Neuronal stem cell (in vitro differentiated cells): ENCODE data around the gene FIGN.

Experiments
- DNase-seq: peaks from one replicate; pipeline ENCODE4 v3.0.0-alpha.2; 2013; ENCODE audit warnings: low spot score
- H2AFZ ChIP-seq: one replicate; pipeline ENCODE4 v1.6.1; 2013; ENCODE audit warnings: mild to moderate bottlenecking, low read length, inconsistent platforms
- H2AK5ac ChIP-seq: 2 replicates; pipeline ENCODE4 v1.6.1; 2013; ENCODE audit warnings: low read depth, mild to moderate bottlenecking, inconsistent platforms, low read length, moderate library complexity, mixed read lengths
- H2BK120ac ChIP-seq: 2 replicates; pipeline ENCODE4 v1.6.1; 2013; ENCODE audit warnings: low read depth, mild to moderate bottlenecking, inconsistent platforms, low read length, moderate library complexity, mixed read lengths
- H2BK12ac ChIP-seq: one replicate; pipeline ENCODE4 v1.6.1; 2013; ENCODE audit warnings: low read length, inconsistent platforms
- H2BK15ac ChIP-seq: 2 replicates; pipeline ENCODE4 v1.6.1; 2013; ENCODE audit warnings: mild to moderate bottlenecking, low read length, inconsistent platforms, mixed read lengths
- H2BK5ac ChIP-seq: one replicate; pipeline ENCODE4 v1.6.1; 2013; ENCODE audit warnings: inconsistent platforms, mild to moderate bottlenecking, low read length, moderate library complexity
- H3K14ac ChIP-seq: one replicate; pipeline ENCODE4 v1.6.1; 2013; ENCODE audit warnings: low read length, inconsistent platforms
- H3K18ac ChIP-seq: 2 replicates; pipeline ENCODE4 v1.6.1; 2013; ENCODE audit warnings: low read length, inconsistent platforms
- H3K23ac ChIP-seq: 2 replicates; pipeline ENCODE4 v1.6.1; 2013; ENCODE audit warnings: low read depth, mild to moderate bottlenecking, mixed read lengths, low read length, inconsistent platforms; ENCODE audit not compliant: poor library complexity
- H3K27ac ChIP-seq: replicated peaks from 3 replicates; pipeline ENCODE4 v1.5.1; 2013; ENCODE audit warnings: low read length, inconsistent platforms
- H3K27me3 ChIP-seq, 3 experiments: 2 replicates each; pipeline ENCODE4 v1.6.1; 2013; ENCODE audit warnings: low read length in 3 of 3, mild to moderate bottlenecking in 2 of 3, inconsistent platforms in 1 of 3, low read depth in 1 of 3, mixed read lengths in 1 of 3, moderate library complexity in 1 of 3; ENCODE audit not compliant: control insufficient read depth in 3 of 3, insufficient read depth in 3 of 3
- H3K36me3 ChIP-seq, 2 donors: replicated peaks in 1 of 2; 2 replicates each; pipeline ENCODE4 v1.6.1; 2013; ENCODE audit warnings: low read length in 2 of 2; ENCODE audit not compliant: control insufficient read depth in 2 of 2, insufficient read depth in 2 of 2
- H3K4ac ChIP-seq: 2 replicates; pipeline ENCODE4 v1.6.1; 2013; ENCODE audit warnings: inconsistent platforms, mild to moderate bottlenecking, low read length, moderate library complexity
- H3K4me1 ChIP-seq, 2 donors: 1 replicate in 1 of 2; 2 replicates in 1 of 2; pipeline ENCODE4 v1.6.1; 2013; ENCODE audit warnings: low read length in 2 of 2, low read depth in 1 of 2; ENCODE audit not compliant: control insufficient read depth in 2 of 2, insufficient read depth in 1 of 2
- H3K4me2 ChIP-seq: one replicate; pipeline ENCODE4 v1.6.1; 2013; ENCODE audit warnings: mild to moderate bottlenecking, low read length, inconsistent platforms; ENCODE audit not compliant: insufficient read depth, poor library complexity, severe bottlenecking
- H3K4me3 ChIP-seq, 2 donors: 2 replicates each; pipeline ENCODE4 v1.5.1; 2013; ENCODE audit warnings: low read length in 2 of 2, mild to moderate bottlenecking in 2 of 2, inconsistent platforms in 1 of 2, moderate library complexity in 1 of 2
- H3K79me1 ChIP-seq: one replicate; pipeline ENCODE4 v1.6.1; 2013; ENCODE audit warnings: low read depth, mild to moderate bottlenecking, inconsistent platforms, low read length, moderate library complexity
- H3K9ac ChIP-seq: one replicate; pipeline ENCODE4 v1.6.1; 2013; ENCODE audit warnings: mild to moderate bottlenecking, low read depth, low read length, inconsistent platforms; ENCODE audit not compliant: poor library complexity
- H3K9me3 ChIP-seq, 2 donors: replicated peaks in 1 of 2; 2 replicates each; pipeline versions ENCODE3 to v1.6.1; 2013; ENCODE audit warnings: low read length in 2 of 2, mild to moderate bottlenecking in 2 of 2, inconsistent platforms in 1 of 2, low read depth in 1 of 2, mixed read lengths in 1 of 2, moderate library complexity in 1 of 2; ENCODE audit not compliant: control insufficient read depth in 2 of 2, insufficient read depth in 1 of 2
- H4K8ac ChIP-seq: one replicate; pipeline ENCODE4 v1.6.1; 2013; ENCODE audit warnings: low read depth, mild to moderate bottlenecking, inconsistent platforms, low read length, moderate library complexity
- H4K91ac ChIP-seq: one replicate; pipeline ENCODE4 v1.6.1; 2013; ENCODE audit warnings: low read length, low read depth, mild to moderate bottlenecking, inconsistent platforms; ENCODE audit not compliant: poor library complexity
- whole genome bisulfite sequencing, 2 donors: extraction: QIAGEN DNeasy Blood & Tissue Kit; methylation state at CpG; one replicate each; pipeline ENCODE4 v1.1.7; 2013; ENCODE audit warnings: missing lambda C conversion rate in 2 of 2, mixed read lengths in 1 of 2; ENCODE audit not compliant: insufficient read length in 2 of 2, insufficient replicate concordance in 1 of 2; ENCODE audit errors: extremely low coverage in 2 of 2; 5-methylcytosine and 5-hydroxymethylcytosine counted together

FIGN gene

GRCh38 chr2:163630836-163631235, 105.0 kb downstream of the FIGN start:
- no peaks in the 10 kb centered on the region for H3K36me3 ChIP-seq
- no peaks in the 10 kb centered on the region for H3K27me3 ChIP-seq
- no peaks in the 10 kb centered on the region for H3K79me1 ChIP-seq
- no peak overlapping the region for H2AK5ac ChIP-seq
- H3K27ac ChIP-seq = no peak overlapping the region
- no peak overlapping the region for H3K4ac ChIP-seq
- H3K4me1 ChIP-seq = peaks cover 2 to 10% of the 10 kb centered on the region in 2 donors
- H3K9me3 ChIP-seq = no peaks in the 10 kb centered on the region
- H2BK15ac ChIP-seq = no peak overlapping the region
- no peak overlapping the region for H2BK12ac ChIP-seq
- no peak overlapping the region for H3K4me2 ChIP-seq
- no peak overlapping the region for H3K23ac ChIP-seq
- no peak overlapping the region for H3K18ac ChIP-seq
- no peak for DNase-seq
- H3K14ac ChIP-seq = no peak overlapping the region
- no peak overlapping the region for H2BK120ac ChIP-seq
- no peak overlapping the region for H4K91ac ChIP-seq
- no peak overlapping the region for H3K9ac ChIP-seq
- H3K4me3 ChIP-seq = no peak overlapping the region
- no peak overlapping the region for H2AFZ ChIP-seq
- no peak overlapping the region for H4K8ac ChIP-seq
- no peak overlapping the region for H2BK5ac ChIP-seq
- WGBS, 2 donors = no CpG with 5 or more reads among the region's 5 CpGs

GRCh38 chr2:163626639-163627109, 109.1 kb downstream of the FIGN start:
- H3K36me3 ChIP-seq = no peaks in the 10 kb centered on the region
- no peak overlapping the region for H3K4ac ChIP-seq
- H3K23ac ChIP-seq = no peak overlapping the region
- DNase-seq = no peak
- H3K9me3 ChIP-seq = no peaks in the 10 kb centered on the region
- no peak overlapping the region for H3K14ac ChIP-seq
- H2AFZ ChIP-seq = no peak overlapping the region
- no peak overlapping the region for H2BK120ac ChIP-seq
- no peak overlapping the region for H2BK15ac ChIP-seq
- peaks cover 3 to 10% of the 10 kb centered on the region in 2 donors for H3K4me1 ChIP-seq
- no peak overlapping the region for H2BK5ac ChIP-seq
- no peak overlapping the region for H4K8ac ChIP-seq
- no peak overlapping the region for H2BK12ac ChIP-seq
- H3K79me1 ChIP-seq = no peaks in the 10 kb centered on the region
- WGBS, 2 donors = no CpG with 5 or more reads among the region's 7 CpGs
- H3K4me2 ChIP-seq = no peak overlapping the region
- no peak overlapping the region for H2AK5ac ChIP-seq
- H3K18ac ChIP-seq = no peak overlapping the region
- no peaks in the 10 kb centered on the region for H3K27me3 ChIP-seq
- no peak overlapping the region for H3K9ac ChIP-seq
- no peak overlapping the region for H4K91ac ChIP-seq
- H3K4me3 ChIP-seq = no peak overlapping the region
- H3K27ac ChIP-seq = no peak overlapping the region

- H2BK120ac ChIP-seq = no peak overlapping the region
- H3K27me3 ChIP-seq = no peaks in the 10 kb centered on the region
- no peak overlapping the region for H3K4me3 ChIP-seq
- H4K8ac ChIP-seq = no peak overlapping the region
- no peak overlapping the region for H2BK12ac ChIP-seq
- H2AK5ac ChIP-seq = no peak overlapping the region
- H3K27ac ChIP-seq = no peak overlapping the region
- H3K9ac ChIP-seq = no peak overlapping the region
- peaks cover 4 to 10% of the 10 kb centered on the region in 2 donors for H3K4me1 ChIP-seq
- H3K4ac ChIP-seq = no peak overlapping the region
- H3K36me3 ChIP-seq = no peaks in the 10 kb centered on the region
- no peak for DNase-seq
- no peak overlapping the region for H3K18ac ChIP-seq
- H2BK15ac ChIP-seq = no peak overlapping the region
- H3K14ac ChIP-seq = no peak overlapping the region
- H2BK5ac ChIP-seq = no peak overlapping the region
- H3K4me2 ChIP-seq = no peak overlapping the region
- H3K79me1 ChIP-seq = no peaks in the 10 kb centered on the region
- no peaks in the 10 kb centered on the region for H3K9me3 ChIP-seq
- WGBS, 2 donors = no CpG with 5 or more reads among the region's 1 CpG
- no peak overlapping the region for H2AFZ ChIP-seq
- no peak overlapping the region for H4K91ac ChIP-seq
- no peak overlapping the region for H3K23ac ChIP-seq
Measured at GRCh38 chr2:163626208-163626607, 109.6 kb downstream of the FIGN start.

GRCh38 chr2:163625632-163626031, 110.2 kb downstream of the FIGN start:
- no CpG with 5 or more reads among the region's 1 CpG for whole genome bisulfite sequencing, 2 donors
- no peaks in the 10 kb centered on the region for H3K79me1 ChIP-seq

More at GRCh38 chr2:163625632-163626031, 110.2 kb downstream of the FIGN start:
- DNase-seq = no peak
- no peak overlapping the region for H2BK15ac ChIP-seq
- H4K91ac ChIP-seq = no peak overlapping the region
- H3K4ac ChIP-seq = no peak overlapping the region
- H3K9me3 ChIP-seq = no peaks in the 10 kb centered on the region
- H4K8ac ChIP-seq = no peak overlapping the region
- no peaks in the 10 kb centered on the region for H3K27me3 ChIP-seq
- peaks cover 4 to 10% of the 10 kb centered on the region in 2 donors for H3K4me1 ChIP-seq
- H3K4me2 ChIP-seq = no peak overlapping the region
- H3K9ac ChIP-seq = no peak overlapping the region
- H2BK5ac ChIP-seq = no peak overlapping the region
- H3K4me3 ChIP-seq = no peak overlapping the region
- H2BK120ac ChIP-seq = no peak overlapping the region
- no peaks in the 10 kb centered on the region for H3K36me3 ChIP-seq
- no peak overlapping the region for H3K27ac ChIP-seq
- H3K18ac ChIP-seq = no peak overlapping the region
- no peak overlapping the region for H2AFZ ChIP-seq
- H2BK12ac ChIP-seq = no peak overlapping the region
- no peak overlapping the region for H2AK5ac ChIP-seq
- no peak overlapping the region for H3K23ac ChIP-seq
- no peak overlapping the region for H3K14ac ChIP-seq
